Gastrocnemius medialis (tissue), 4 donors: Measurements from ENCODE around the gene CAPN8.

Experiments used
- CTCF ChIP-seq, 5 experiments: fragments of 450-650 bp in 3 of 5; fragments of 200-600 bp in 2 of 5; sonication (generic) in 2 of 5; IDR thresholded peaks in 4 of 5; conservative IDR thresholded peaks in 1 of 5; 1 replicate in 4 of 5; 2 replicates in 1 of 5; pipeline ENCODE4 v1.5.1; 2016 to 2019; ENCODE audit warnings: antibody characterized with exemption in 5 of 5, mild to moderate bottlenecking in 3 of 5, moderate library complexity in 3 of 5
- POLR2A ChIP-seq, 2 donors: fragments of 450-650 bp; IDR thresholded peaks; one replicate each; pipeline ENCODE4 v1.6.1; 2017; ENCODE audit warnings: antibody characterized with exemption in 2 of 2, mild to moderate bottlenecking in 2 of 2, moderate library complexity in 2 of 2

GRCh38 chr1:223682502-223682901 lies 17.0 kb upstream of the CAPN8 start:
- TF ChIP-seq CTCF (IDR thresholded peaks at IDR 0.05 in 4 of 5, conservative IDR thresholded peaks at IDR 0.05 in 1 of 5) (no peak), POLR2A (IDR thresholded peaks at IDR 0.05) (no peak)
